SJCRH30 (cell line): ENCODE results near the gene ZNF518A. TPM values are rescaled to one million over a fixed set of nuclear protein-coding genes. Genes with fewer than 3 reads are reported as not detected.
A peak's percentile ranks its signal among the peaks of the same experiment; 100 is the strongest.

ENCODE experiments used
- DNase-seq, 2 experiments: peaks; one replicate each; pipeline ENCODE4 v3.0.0-alpha.2; 2015 to 2020
- H3K27ac ChIP-seq: fragments of 250-450 bp; sonication (Bioruptor Pico); 2 replicates; pipeline ENCODE4 v1.5.1; 2020; ENCODE audit warnings: mild to moderate bottlenecking, moderate library complexity
- H3K27me3 ChIP-seq: fragments of 250-450 bp; sonication (Bioruptor Pico); 2 replicates; pipeline ENCODE4 v1.5.1; 2020; ENCODE audit warnings: mild to moderate bottlenecking, moderate library complexity
- H3K36me3 ChIP-seq: fragments of 250-450 bp; sonication (Bioruptor Pico); 2 replicates; pipeline ENCODE4 v1.5.1; 2020; ENCODE audit warnings: mild to moderate bottlenecking, moderate library complexity
- H3K4me1 ChIP-seq: fragments of 250-450 bp; sonication (Bioruptor Pico); 2 replicates; pipeline ENCODE4 v1.5.1; 2020; ENCODE audit warnings: mild to moderate bottlenecking, moderate library complexity
- H3K4me3 ChIP-seq: fragments of 250-450 bp; sonication (Bioruptor Pico); 2 replicates; pipeline ENCODE4 v1.5.1; 2020; ENCODE audit warnings: mild to moderate bottlenecking, moderate library complexity
- H3K9me3 ChIP-seq: fragments of 250-450 bp; sonication (Bioruptor Pico); replicated peaks from 2 replicates; pipeline ENCODE4 v1.5.1; 2020; ENCODE audit warnings: mild to moderate bottlenecking, moderate library complexity
- total RNA-seq: library from RNA; depleted of rRNA; stranded (reverse); fragments of >200 nt; shearing (Covaris generic); gene quantifications from 2 replicates; pipeline ENCODE4 v1.2.3, GENCODE V29; 2014; rRNA removed

The ZNF518A gene, protein sequence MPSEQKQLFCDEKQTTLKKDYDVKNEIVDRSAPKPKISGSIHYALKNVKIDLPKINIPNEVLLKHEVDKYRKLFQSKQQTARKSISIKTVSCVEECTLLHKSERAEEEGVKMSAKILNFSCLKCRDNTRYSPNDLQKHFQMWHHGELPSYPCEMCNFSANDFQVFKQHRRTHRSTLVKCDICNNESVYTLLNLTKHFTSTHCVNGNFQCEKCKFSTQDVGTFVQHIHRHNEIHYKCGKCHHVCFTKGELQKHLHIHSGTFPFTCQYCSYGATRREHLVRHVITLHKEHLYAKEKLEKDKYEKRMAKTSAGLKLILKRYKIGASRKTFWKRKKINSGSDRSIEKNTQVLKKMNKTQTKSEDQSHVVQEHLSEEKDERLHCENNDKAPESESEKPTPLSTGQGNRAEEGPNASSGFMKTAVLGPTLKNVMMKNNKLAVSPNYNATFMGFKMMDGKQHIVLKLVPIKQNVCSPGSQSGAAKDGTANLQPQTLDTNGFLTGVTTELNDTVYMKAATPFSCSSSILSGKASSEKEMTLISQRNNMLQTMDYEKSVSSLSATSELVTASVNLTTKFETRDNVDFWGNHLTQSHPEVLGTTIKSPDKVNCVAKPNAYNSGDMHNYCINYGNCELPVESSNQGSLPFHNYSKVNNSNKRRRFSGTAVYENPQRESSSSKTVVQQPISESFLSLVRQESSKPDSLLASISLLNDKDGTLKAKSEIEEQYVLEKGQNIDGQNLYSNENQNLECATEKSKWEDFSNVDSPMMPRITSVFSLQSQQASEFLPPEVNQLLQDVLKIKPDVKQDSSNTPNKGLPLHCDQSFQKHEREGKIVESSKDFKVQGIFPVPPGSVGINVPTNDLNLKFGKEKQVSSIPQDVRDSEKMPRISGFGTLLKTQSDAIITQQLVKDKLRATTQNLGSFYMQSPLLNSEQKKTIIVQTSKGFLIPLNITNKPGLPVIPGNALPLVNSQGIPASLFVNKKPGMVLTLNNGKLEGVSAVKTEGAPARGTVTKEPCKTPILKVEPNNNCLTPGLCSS (N-terminal part only)
- 19.0 and 24.9 TPM in 2 replicates for total RNA-seq

DNA sequence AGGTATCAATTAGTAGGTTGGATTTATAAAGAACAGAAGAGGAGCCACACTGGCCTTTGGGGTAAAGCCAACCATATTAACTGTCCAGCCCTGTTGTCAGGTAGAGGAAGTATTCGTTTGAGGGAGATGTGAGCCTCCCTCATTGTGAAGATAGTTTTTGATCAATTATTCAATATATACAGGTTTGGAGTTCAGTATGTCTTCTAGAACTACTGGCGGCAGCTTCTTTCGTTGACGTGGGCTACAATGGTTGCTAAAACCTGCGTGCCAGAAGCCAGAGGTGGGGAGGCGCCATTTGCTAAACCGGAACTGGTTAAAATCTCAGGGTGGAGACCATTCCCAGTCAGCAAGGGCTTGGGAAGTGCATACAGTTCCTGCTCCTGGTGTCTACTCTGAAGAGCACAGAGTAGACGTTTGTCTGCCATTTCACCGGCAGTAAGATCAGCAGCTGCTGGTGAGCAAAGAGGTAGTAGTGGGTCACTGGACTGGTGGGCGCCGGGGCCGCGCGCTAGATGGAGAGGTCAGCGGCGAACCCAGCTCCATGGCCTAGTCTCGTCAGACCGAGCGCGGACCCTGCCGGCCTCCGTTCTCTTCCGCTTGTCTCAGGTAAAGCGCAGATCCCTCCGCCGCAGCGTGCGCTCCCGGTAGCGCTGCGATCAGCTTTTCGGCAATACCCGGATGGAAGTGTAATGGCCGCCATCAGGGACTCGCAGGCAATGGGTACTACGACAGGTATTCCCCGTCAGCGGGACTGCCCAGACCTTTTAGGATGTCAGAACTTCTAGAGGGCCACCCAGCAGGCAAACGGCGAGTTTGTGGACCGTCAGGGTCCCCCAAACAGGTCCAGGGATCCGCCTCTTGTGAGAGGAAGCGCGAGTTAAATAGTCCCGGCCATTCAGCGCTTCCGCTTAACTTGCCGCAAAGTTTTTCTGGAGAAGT, at the start of gene ZNF518A:
Gene ZNF518A, plus strand, starts transcription at position 911 of the 939 bp plus-strand sequence. CDS start 26,026 bp downstream, outside the sequence.
- peak within 1 kb of the TSS; percentile 78 for H3K4me3 ChIP-seq
- peak; percentile 91 to 92 for DNase-seq
- 0 out of 2 replicates have a peak, but pooled peaks cover 5% of the 10 kb centered on the region for H3K4me1 ChIP-seq
- no peaks in the 10 kb centered on the region for H3K27me3 ChIP-seq
- no peaks in the 10 kb centered on the region for H3K9me3 ChIP-seq
- H3K36me3 ChIP-seq: 0 out of 2 replicates have a peak, but pooled peaks cover 3% of the 10 kb centered on the region
- H3K27ac ChIP-seq: peak within 1 kb of the TSS; percentile 97

DNA sequence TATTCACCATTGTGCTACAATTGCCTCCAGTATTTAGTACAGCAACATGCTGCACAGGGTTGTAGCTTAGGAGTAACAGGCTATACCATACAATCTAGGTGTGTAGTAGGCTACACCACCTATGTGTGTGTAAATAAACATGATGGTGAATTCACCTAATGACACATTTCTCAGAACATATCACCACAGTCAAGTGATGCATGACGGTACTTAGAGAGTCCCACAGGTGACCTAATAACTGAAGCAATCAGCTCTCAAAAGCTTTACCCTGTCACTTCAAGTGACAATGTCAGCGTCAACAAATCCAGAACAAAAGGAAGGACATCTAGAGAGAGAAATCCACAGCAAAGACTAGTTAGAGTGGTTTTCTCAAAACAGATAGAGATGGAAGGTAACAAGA, 47.9 kb upstream of the ZNF518A start:
- Histone ChIP-seq H3K9me3 (no peaks in the 10 kb centered on the region), H3K27ac (no peak overlapping the region), H3K36me3 (no peaks in the 10 kb centered on the region), H3K27me3 (no peaks in the 10 kb centered on the region), H3K4me3 (no peak overlapping the region), H3K4me1 (no peaks in the 10 kb centered on the region)
- DNase-seq: no peak

DNA sequence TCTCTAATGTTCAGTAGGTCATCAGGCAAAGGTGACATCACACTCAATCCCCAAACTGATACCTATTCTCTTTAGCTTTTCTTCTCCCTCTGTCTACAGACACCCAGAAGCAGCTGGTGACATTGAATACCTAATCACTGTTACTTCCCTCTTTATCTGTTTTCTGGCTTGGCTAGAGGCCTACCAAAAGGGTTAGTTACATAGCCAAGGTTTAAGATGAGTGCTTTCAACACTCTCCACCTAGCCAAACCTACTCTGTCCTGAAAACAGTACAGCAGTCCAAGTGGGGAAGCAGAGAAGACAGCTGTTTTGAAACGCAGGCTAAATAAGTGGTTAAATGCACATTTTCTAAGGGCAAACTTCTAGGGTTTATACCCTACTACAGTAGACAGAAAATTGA, 47.3 kb upstream of the ZNF518A start:
- DNase-seq: no peak
- H3K9me3 ChIP-seq: no peaks in the 10 kb centered on the region

DNA sequence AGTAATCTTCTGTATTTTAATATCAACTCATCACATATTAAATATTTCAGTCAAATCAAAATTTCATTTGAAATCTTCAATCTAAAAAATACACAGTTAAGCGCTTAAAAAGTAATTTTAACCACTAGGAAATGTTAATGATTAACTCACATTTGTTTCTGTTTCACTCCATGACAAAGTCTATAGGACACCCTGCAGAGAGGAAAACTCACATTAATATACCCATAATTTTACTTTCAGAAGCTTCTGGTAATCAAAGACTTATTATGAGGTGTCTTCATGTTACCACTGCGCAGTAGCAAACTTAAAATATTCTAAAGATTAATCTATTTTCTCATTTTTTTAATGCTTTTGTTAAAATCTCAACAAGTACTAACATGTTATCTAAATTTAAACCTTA, 41.0 kb upstream of the ZNF518A start:
- H3K27ac ChIP-seq: peak overlapping the region; percentile 92
- H3K9me3 ChIP-seq: no peaks in the 10 kb centered on the region
- H3K36me3 ChIP-seq: no peaks in the 10 kb centered on the region
- DNase-seq: no peak
- H3K4me1 ChIP-seq: no peaks in the 10 kb centered on the region
- no peaks in the 10 kb centered on the region for H3K27me3 ChIP-seq
- peak overlapping the region; percentile 69 for H3K4me3 ChIP-seq

More for the DNA sequence above, 47.3 kb upstream of the ZNF518A start:
- H3K27me3 ChIP-seq: no peaks in the 10 kb centered on the region
- H3K27ac ChIP-seq: no peak overlapping the region
- H3K36me3 ChIP-seq: no peaks in the 10 kb centered on the region
- H3K4me3 ChIP-seq: no peak overlapping the region
- no peaks in the 10 kb centered on the region for H3K4me1 ChIP-seq

DNA sequence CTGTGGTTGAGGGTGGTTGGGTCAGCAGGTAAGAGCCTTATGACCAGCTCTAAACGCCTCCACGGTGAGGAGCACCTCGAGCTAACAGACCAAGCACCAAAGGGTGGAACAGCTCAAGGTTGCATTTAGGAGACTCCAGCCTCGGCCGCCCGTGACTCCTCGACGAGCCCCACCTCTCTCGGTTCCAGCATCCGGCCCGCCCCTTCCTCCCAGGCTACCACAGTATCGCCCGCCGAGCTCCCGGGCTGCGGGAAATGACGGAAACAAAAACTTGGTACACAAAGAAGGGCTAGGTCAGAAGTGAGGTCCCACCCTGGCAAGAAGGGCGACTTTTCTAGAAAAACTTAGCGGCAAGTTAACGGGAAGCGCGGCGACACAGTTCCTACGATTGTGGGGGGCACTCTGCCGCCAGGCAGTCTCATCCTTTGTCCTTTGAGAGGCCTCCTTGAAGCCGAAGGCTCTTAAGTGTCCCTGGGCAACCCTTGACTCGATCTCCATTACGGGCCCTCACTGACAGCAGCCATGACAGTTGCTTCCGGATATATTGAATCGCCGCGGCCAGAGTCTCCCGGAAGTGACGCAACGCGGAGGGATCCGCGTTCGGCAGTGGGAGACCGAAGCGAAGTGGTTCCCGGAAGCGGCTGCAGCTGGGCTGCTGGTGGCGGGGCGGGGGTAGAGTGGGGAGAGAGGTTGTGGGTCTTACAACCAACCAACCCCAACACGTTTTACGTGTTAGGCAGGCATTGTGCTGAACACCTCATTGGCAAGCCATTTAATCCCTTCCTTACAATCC, 40.2 kb upstream of the ZNF518A start:
- peak; percentile 92 to 94 for DNase-seq
- no peaks in the 10 kb centered on the region for H3K4me1 ChIP-seq
- H3K36me3 ChIP-seq: no peaks in the 10 kb centered on the region
- H3K27me3 ChIP-seq: no peaks in the 10 kb centered on the region
- peak overlapping the region; percentile 92 for H3K27ac ChIP-seq
- H3K4me3 ChIP-seq: peak overlapping the region; percentile 69
- no peaks in the 10 kb centered on the region for H3K9me3 ChIP-seq

DNA sequence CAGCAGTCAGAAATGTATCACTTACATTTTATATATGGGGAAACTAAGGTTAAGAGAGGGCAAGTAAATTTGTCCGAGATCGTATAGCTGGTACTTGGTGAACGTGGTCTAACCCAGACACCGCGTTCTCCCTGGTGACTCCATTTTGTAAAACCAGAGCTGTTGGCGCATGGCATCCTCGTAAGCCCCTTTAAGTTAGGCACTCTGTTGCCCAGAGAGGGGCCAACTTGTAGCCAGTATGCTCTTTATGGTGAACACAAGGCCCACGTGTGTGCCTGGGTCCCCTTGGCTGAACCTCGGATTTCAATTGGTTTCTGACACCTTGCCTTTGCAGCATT, 39.7 kb upstream of the ZNF518A start:
- H3K36me3 ChIP-seq: no peaks in the 10 kb centered on the region
- DNase-seq: no peak
- peak overlapping the region; percentile 69 for H3K4me3 ChIP-seq
- peak overlapping the region; percentile 92 for H3K27ac ChIP-seq
- no peaks in the 10 kb centered on the region for H3K9me3 ChIP-seq
- no peaks in the 10 kb centered on the region for H3K4me1 ChIP-seq
- no peaks in the 10 kb centered on the region for H3K27me3 ChIP-seq

DNA sequence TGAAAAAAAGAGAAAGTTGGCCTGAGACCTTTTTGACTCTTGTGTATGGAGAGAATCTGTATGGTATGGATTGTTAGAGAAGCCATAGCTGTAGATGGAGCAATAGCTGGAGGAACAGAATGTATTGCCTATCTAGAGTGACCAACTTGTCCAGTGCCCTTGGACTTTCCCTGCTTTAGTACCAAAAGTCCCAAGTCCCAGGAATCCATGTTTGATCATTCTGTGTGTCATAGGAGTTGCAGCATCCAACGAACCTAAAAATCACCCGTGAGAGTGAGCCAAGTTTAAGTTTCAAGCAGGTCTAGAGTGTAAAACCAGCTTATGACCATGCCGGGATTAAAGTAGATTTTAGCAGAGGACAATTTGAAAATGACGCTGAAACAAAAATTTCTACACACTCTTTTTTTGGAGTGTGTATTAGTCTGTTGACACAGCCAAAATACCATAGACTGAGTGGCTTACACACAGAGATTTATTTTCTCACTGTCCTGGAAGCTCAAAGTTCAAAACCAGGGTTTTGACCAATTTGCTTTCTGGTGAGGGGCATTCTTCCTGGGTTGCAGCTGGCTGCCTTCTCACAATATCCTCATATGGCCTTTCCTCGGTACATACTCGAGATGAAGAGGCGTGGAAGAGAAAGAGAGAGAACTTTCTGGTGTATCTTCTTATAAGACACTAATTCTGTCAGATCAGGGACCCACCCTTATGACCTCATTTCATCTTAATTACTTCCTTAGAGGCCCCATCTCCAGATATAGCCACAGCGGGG, 36.9 kb upstream of the ZNF518A start:
- H3K27me3 ChIP-seq: no peaks in the 10 kb centered on the region
- H3K4me3 ChIP-seq: no peak overlapping the region
- no peak for DNase-seq
- no peak overlapping the region for H3K27ac ChIP-seq
- H3K36me3 ChIP-seq: no peaks in the 10 kb centered on the region
- no peaks in the 10 kb centered on the region for H3K4me1 ChIP-seq
- H3K9me3 ChIP-seq: no peaks in the 10 kb centered on the region

DNA sequence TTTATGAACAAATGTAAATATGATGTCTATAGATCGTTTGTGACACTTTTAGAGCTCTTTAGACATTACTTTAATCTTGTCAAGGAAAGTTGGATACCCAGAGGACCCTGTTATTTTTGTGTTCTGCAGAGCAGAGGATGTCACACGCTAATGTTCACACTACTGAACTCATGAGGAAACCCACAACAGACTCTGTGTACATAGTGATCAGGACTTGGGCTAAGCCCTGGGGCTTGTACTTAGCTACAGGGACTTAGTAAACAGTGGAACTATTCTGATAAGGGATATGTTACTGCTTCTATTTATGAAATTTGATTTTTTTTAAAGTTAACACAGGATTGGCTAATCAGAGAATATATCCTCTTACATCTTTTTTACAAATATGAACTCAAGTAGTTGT, 36.1 kb upstream of the ZNF518A start:
- Histone ChIP-seq H3K36me3 (no peaks in the 10 kb centered on the region), H3K9me3 (no peaks in the 10 kb centered on the region), H3K27me3 (no peaks in the 10 kb centered on the region), H3K4me3 (no peak overlapping the region), H3K4me1 (no peaks in the 10 kb centered on the region), H3K27ac (no peak overlapping the region)
- no peak for DNase-seq

DNA sequence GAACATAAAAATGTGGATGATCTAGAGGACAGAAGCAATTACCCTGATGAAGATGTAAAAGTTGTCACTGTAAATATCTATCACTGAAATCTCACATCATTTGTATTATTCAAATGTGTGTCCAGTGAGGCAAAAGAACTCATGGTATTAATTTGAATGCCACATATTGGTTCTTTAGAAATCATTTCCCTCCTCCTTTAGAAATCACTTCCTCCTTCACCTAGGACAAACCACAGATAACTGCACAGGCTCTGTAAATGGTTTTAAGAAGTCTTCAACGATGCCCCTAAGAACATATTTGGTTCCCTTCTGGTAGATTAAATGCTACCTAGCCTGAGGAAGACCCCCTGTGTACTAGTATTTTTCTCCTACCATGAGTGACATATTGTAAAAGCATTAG, 33.1 kb upstream of the ZNF518A start:
- Histone ChIP-seq H3K4me1 (no peaks in the 10 kb centered on the region), H3K27ac (no peak overlapping the region), H3K27me3 (no peaks in the 10 kb centered on the region; the same call in 1 of the 2 replicates), H3K36me3 (no peaks in the 10 kb centered on the region), H3K4me3 (no peak overlapping the region), H3K9me3 (no peaks in the 10 kb centered on the region)
- DNase-seq: no peak

DNA sequence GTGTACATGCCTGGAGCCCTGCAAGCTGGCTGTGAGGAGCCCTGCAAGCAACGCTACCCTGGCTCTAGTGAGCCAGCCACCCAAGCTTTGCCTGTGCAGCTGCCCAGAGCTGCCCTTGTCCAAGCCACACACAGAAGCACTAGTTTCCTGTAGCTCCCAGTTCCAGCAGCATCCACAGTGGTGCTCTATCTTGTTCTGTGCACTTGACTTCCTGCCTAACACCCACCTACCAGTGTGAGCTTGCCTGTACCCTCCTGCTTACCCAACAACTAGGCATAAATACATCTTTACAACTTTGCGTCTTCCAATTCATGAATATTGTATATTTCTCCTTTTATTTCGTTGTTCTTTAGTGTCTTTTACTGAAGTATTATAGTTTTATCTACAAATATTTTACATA, 32.2 kb upstream of the ZNF518A start:
- H3K4me1 ChIP-seq: no peaks in the 10 kb centered on the region
- no peaks in the 10 kb centered on the region for H3K36me3 ChIP-seq
- no peak overlapping the region for H3K4me3 ChIP-seq
- no peaks in the 10 kb centered on the region; the same call in 1 of the 2 replicates for H3K27me3 ChIP-seq
- DNase-seq: no peak
- no peaks in the 10 kb centered on the region for H3K9me3 ChIP-seq
- no peak overlapping the region for H3K27ac ChIP-seq

DNA sequence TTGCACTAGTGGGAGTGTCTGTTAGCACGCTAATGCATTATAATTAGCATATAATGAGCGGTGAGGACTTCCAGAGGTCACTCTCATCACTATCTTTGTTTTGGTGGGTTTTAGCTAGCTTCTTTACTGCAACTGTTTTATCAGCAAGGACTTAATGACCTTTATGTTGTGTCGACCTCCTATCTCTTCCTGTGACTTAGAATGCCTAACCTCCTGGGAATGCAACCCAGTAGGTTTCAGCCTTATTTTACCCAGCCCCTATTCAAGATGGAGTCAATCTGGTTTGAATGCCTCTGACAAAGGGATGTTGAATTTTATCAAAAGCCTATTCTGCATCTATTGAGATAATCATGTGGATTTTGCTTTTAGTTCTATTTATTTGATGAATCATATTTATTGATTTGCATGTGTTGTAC, 22.5 kb upstream of the ZNF518A start:
- no peaks in the 10 kb centered on the region for H3K4me1 ChIP-seq
- no peak for DNase-seq
- H3K27me3 ChIP-seq: no peaks in the 10 kb centered on the region
- H3K9me3 ChIP-seq: no peaks in the 10 kb centered on the region
- no peaks in the 10 kb centered on the region for H3K36me3 ChIP-seq
- H3K4me3 ChIP-seq: no peak overlapping the region
- no peak overlapping the region for H3K27ac ChIP-seq

DNA sequence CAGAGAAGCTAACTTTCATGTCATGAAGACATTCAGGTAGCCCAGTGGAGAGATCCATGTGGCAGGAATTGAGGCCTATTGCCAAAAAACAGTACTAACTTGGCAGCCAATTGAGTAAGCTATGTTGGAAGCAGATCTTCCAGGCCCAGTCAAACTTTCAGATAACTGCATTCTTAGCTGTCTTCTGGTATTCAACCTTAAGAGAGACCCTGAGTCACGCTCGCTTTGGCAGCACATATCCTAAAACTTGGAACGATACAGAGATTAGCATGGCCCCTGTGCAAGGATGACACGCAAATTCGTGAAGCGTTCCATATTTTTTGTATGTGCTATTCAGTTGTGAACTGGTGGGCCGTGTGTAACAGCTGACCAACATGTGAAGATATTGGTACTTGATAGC, 17.6 kb upstream of the ZNF518A start:
- Histone ChIP-seq H3K27ac (no peak overlapping the region), H3K4me1 (no peaks in the 10 kb centered on the region), H3K9me3 (no peaks in the 10 kb centered on the region), H3K27me3 (no peaks in the 10 kb centered on the region), H3K4me3 (no peak overlapping the region), H3K36me3 (no peaks in the 10 kb centered on the region)
- DNase-seq: no peak
